EH (cell line): ENCODE results near the gene NOL11.
"Not testable (repeated sequence)": the region's sequence is repeated elsewhere in the genome, so short reads cannot be mapped to it uniquely, and the experiment has no call there.

Experiments
- DNase-seq: peaks from one replicate; pipeline ENCODE4 v3.0.0-alpha.2; 2015; ENCODE audit warnings: low read depth

The NOL11 gene

GRCh38 chr17:67754001-67754400 is 36.3 kb downstream of the NOL11 start:
- no peak for DNase-seq

- not testable (repeated sequence) for DNase-seq
Observed at GRCh38 chr17:67754686-67755085, 37.0 kb downstream of the NOL11 start.

- not testable (repeated sequence) for DNase-seq
Observed at GRCh38 chr17:67756766-67757165, 39.0 kb downstream of the NOL11 start.

- DNase-seq, result peak; percentile 64
Observed at GRCh38 chr17:67759355-67760171, 41.8 kb downstream of the NOL11 start.

GRCh38 chr17:67765623-67766022 is 47.9 kb downstream of the NOL11 start:
- no peak for DNase-seq

GRCh38 chr17:67769231-67769630 is 51.5 kb downstream of the NOL11 start:
- no peak for DNase-seq

- no peak for DNase-seq
Observed at GRCh38 chr17:67770539-67770938, 52.8 kb downstream of the NOL11 start.

GRCh38 chr17:67772679-67773078 is 54.9 kb downstream of the NOL11 start:
- DNase-seq, result no peak

- DNase-seq, result peak; percentile 7
Observed at GRCh38 chr17:67773246-67773645, 55.5 kb downstream of the NOL11 start.

- peak; percentile 64 for DNase-seq
Observed at GRCh38 chr17:67779098-67779672, 61.4 kb downstream of the NOL11 start.

GRCh38 chr17:67784364-67785121 is 66.8 kb downstream of the NOL11 start:
- no peak for DNase-seq

GRCh38 chr17:67785122-67785477 is 67.4 kb downstream of the NOL11 start:
- DNase-seq, result no peak

GRCh38 chr17:67785504-67785903 is 67.8 kb downstream of the NOL11 start:
- no peak for DNase-seq
